Gastrocnemius medialis (tissue), 4 donors: ENCODE data around the gene THAP4.

ENCODE experiments used
- POLR2A ChIP-seq, 2 donors: fragments of 450-650 bp; IDR thresholded peaks; one replicate each; pipeline ENCODE4 v1.6.1; 2017; ENCODE audit warnings: antibody characterized with exemption in 2 of 2, mild to moderate bottlenecking in 2 of 2, moderate library complexity in 2 of 2
- TF ChIP-seq, protein P1 (sequence below), 5 experiments: fragments of 450-650 bp in 3 of 5; fragments of 200-600 bp in 2 of 5; sonication (generic) in 2 of 5; IDR thresholded peaks in 4 of 5; conservative IDR thresholded peaks in 1 of 5; 1 replicate in 4 of 5; 2 replicates in 1 of 5; pipeline ENCODE4 v1.5.1; 2016 to 2019; ENCODE audit warnings: antibody characterized with exemption in 5 of 5, mild to moderate bottlenecking in 3 of 5, moderate library complexity in 3 of 5

DNA sequence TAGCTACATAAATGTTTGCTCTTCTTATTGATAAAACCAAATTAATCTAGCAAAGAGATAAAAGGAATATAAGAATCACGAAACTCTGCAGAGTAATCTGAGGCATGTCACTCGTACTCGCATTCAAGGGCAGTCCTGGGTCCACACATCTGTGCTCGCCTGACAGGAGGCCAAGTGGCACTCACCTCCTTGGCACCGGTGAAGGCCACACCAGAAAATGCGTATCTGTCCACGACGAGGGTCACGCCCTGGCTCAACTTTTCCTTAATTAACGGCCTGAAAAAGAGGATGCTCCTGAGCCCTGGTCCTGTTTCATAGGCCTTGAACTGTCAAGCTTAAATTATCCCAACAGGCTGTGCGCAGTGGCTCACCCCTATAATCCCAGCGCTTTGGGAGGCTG is 43.1 kb upstream of the THAP4 start:
- no peak for TF ChIP-seq POLR2A (IDR thresholded peaks at IDR 0.05)
- TF ChIP-seq, protein P1, sequence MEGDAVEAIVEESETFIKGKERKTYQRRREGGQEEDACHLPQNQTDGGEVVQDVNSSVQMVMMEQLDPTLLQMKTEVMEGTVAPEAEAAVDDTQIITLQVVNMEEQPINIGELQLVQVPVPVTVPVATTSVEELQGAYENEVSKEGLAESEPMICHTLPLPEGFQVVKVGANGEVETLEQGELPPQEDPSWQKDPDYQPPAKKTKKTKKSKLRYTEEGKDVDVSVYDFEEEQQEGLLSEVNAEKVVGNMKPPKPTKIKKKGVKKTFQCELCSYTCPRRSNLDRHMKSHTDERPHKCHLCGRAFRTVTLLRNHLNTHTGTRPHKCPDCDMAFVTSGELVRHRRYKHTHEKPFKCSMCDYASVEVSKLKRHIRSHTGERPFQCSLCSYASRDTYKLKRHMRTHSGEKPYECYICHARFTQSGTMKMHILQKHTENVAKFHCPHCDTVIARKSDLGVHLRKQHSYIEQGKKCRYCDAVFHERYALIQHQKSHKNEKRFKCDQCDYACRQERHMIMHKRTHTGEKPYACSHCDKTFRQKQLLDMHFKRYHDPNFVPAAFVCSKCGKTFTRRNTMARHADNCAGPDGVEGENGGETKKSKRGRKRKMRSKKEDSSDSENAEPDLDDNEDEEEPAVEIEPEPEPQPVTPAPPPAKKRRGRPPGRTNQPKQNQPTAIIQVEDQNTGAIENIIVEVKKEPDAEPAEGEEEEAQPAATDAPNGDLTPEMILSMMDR (IDR thresholded peaks at IDR 0.05 in 4 of 5, conservative IDR thresholded peaks at IDR 0.05 in 1 of 5) = no peak
